Sigmoid colon (tissue), 7 donors: ENCODE measurements around the gene EPHA4. TPM values are rescaled to one million over a fixed set of nuclear protein-coding genes. Genes with fewer than 3 reads are reported as not detected.

Source experiments
- DNase-seq: peaks from one replicate; pipeline ENCODE4 v3.0.0-alpha.2; 2019
- H3K27ac ChIP-seq, 4 donors: fragments of 200-600 bp; sonication (generic); one replicate each; pipeline ENCODE4 v1.5.1; 2016 to 2019; ENCODE audit warnings: mild to moderate bottlenecking in 1 of 4
- H3K27me3 ChIP-seq, 3 donors: fragments of 200-600 bp; sonication (generic); one replicate each; pipeline ENCODE4 v1.5.1; 2019; ENCODE audit warnings: mild to moderate bottlenecking in 1 of 3
- H3K36me3 ChIP-seq, 4 donors: fragments of 200-600 bp; sonication (generic); one replicate each; pipeline ENCODE4 v1.5.1; 2016 to 2019
- H3K4me1 ChIP-seq, 4 donors: fragments of 200-600 bp; sonication (generic); one replicate each; pipeline ENCODE4 v1.5.1; 2017 to 2019
- H3K4me3 ChIP-seq, 4 donors: fragments of 200-600 bp; sonication (generic); one replicate each; pipeline ENCODE4 v1.5.1; 2017 to 2019; ENCODE audit warnings: mild to moderate bottlenecking in 2 of 4, moderate library complexity in 1 of 4
- H3K9me3 ChIP-seq, 4 donors: fragments of 200-600 bp in 3 of 4; sonication (generic) in 3 of 4; one replicate each; pipeline versions ENCODE4 v1.5.1 to v1.6.1; 2013 to 2019
- CTCF ChIP-seq, 4 experiments: fragments of 450-650 bp in 3 of 4; fragments of 200-600 bp in 1 of 4; IDR thresholded peaks; one replicate each; pipeline ENCODE4 v1.5.1; 2016 to 2019; ENCODE audit warnings: antibody characterized with exemption in 4 of 4, mild to moderate bottlenecking in 3 of 4, moderate library complexity in 2 of 4
- EP300 ChIP-seq, 4 donors: sonication (generic); formaldehyde crosslinking; IDR thresholded peaks; one replicate each; pipeline ENCODE4 v1.6.1; 2017; ENCODE audit warnings: antibody characterized with exemption in 4 of 4
- POLR2A ChIP-seq, 2 donors: fragments of 450-650 bp; IDR thresholded peaks; one replicate each; pipeline ENCODE4 v1.6.1; 2016; ENCODE audit warnings: antibody characterized with exemption in 2 of 2, mild to moderate bottlenecking in 2 of 2, moderate library complexity in 2 of 2
- POLR2AphosphoS5 ChIP-seq, 4 donors: sonication (generic); formaldehyde crosslinking; IDR thresholded peaks; one replicate each; pipeline ENCODE4 v1.6.1; 2017; ENCODE audit warnings: antibody characterized with exemption in 4 of 4
- WGBS, 2 donors: extraction: QIAGEN DNeasy Blood & Tissue Kit; methylation state at CpG; one replicate each; pipeline ENCODE4 v1.1.7; 2013; 5-methylcytosine and 5-hydroxymethylcytosine counted together
- intact Hi-C: fragments of 100-400 bp; cut with DNase I; formaldehyde crosslinking; loops from one replicate; pipeline ENCODE4 v1.15.1; 2023
- polyA plus RNA-seq, 3 donors: library from polyadenylated mRNA; stranded (reverse); fragments of 200-250 nt; gene quantifications; one replicate each; pipeline ENCODE4 v1.2.3, GENCODE V29; 2013
- total RNA-seq, 4 donors: library from RNA; depleted of rRNA; stranded (reverse); fragments of >200 nt; gene quantifications; one replicate each; pipeline ENCODE4 v1.1.0, GENCODE V29; 2016
- donor health status: healthy with polysubstance abuse.
- donor health status: Bipolar disorder and iron deficiency.
- donor health status: healthy.

Gene EPHA4
- total and polyA plus RNA-seq, 7 donors, result 1.2 to 50.7 (median 26.9) TPM

DNA sequence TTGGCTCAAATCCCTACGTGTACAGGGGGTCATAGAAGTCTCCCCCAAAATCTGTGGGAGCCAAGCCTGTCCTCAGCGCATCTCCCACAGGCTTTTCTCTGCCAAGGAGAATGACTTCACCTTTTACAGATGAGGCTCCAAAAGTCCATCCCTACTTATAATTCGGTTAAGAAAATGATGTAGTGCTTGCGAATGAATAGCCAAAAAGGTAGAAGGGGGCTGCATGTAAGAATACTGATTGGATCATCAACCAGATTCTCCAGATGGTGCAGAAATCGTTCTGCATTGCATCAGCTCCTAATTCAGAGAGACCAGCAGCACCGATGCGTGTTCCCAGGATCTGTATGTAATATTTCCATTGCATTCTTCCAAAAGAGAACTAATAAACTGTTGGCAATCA lies 91.9 kb downstream of the EPHA4 start:
- WGBS, 2 donors, result 86 to 93% methylated on average over 7 of the region's 7 CpGs
- H3K9me3 ChIP-seq, result no peaks in the 10 kb centered on the region
- H3K36me3 ChIP-seq, result peaks cover 0 to 4% (median 0%) of the 10 kb centered on the region in 4 donors
- H3K27ac ChIP-seq, result no peak overlapping the region
- intact Hi-C loops, result no loop called here
- no peak overlapping the region for H3K4me3 ChIP-seq
- no peaks in the 10 kb centered on the region for H3K27me3 ChIP-seq
- peaks cover 0 to 17% (median 13%) of the 10 kb centered on the region in 4 donors for H3K4me1 ChIP-seq
- DNase-seq, result no peak
- TF ChIP-seq POLR2A (IDR thresholded peaks at IDR 0.05) (no peak), EP300 (IDR thresholded peaks at IDR 0.05) (no peak), POLR2AphosphoS5 (IDR thresholded peaks at IDR 0.05) (no peak), CTCF (IDR thresholded peaks at IDR 0.05) (no peak)

GRCh38 chr2:221478485-221478863 lies 93.6 kb downstream of the EPHA4 start:
- 70 to 71% methylated on average over 2 of the region's 2 CpGs for WGBS, 2 donors
- DNase-seq, result no peak
- Histone ChIP-seq H3K4me3 (no peak overlapping the region), H3K4me1 (peaks cover 0 to 23% (median 17%) of the 10 kb centered on the region in 4 donors), H3K27me3 (no peaks in the 10 kb centered on the region), H3K36me3 (peaks cover 0 to 4% (median 0%) of the 10 kb centered on the region in 4 donors), H3K9me3 (no peaks in the 10 kb centered on the region), H3K27ac (no peak overlapping the region)
- intact Hi-C loops, result no loop called here
- TF ChIP-seq POLR2A (IDR thresholded peaks at IDR 0.05) (no peak), POLR2AphosphoS5 (IDR thresholded peaks at IDR 0.05) (no peak), CTCF (IDR thresholded peaks at IDR 0.05) (no peak), EP300 (IDR thresholded peaks at IDR 0.05) (no peak)

DNA sequence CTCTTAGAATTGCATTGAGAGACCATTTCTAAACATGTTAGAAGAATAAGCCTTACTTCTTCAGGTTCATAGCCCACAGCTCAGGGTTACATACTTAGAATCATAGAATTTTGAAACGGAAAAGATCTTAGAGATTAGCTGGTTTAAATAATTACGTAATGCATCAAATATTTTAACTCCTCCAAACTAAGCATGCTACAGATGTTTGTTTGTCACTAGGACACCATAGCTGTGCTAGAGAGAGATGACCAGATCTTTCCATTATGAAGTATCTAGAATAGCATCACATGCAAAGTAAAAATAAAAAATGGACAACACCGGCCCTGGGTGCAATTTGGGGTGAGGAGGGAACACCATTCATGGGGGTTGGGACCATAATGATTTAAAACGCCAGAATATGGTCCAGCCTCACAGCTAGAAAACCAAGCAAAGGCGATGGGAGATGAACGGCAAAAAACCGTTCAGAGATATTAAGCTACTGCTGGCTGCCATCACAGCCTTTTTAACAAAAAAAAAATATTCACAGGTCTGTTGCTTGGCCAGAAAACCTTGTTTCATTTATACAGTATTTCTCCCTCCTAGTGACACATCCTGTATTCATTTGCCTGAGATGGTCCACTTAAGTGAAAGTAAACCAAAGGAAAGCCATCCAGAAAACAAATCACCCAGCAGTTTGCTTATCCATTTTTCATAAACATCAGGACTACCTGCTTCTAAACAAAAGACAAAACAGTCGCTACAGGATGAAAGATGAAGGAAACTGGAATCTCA lies 94.2 kb downstream of the EPHA4 start:
- Histone ChIP-seq H3K4me1 (peaks cover 0 to 24% (median 16%) of the 10 kb centered on the region in 4 donors), H3K27me3 (no peaks in the 10 kb centered on the region), H3K4me3 (no peak overlapping the region), H3K27ac (no peak overlapping the region), H3K9me3 (no peaks in the 10 kb centered on the region), H3K36me3 (peaks cover 0 to 4% (median 0%) of the 10 kb centered on the region in 4 donors)
- TF ChIP-seq POLR2AphosphoS5 (IDR thresholded peaks at IDR 0.05), result no peak
- no peak for TF ChIP-seq POLR2A (IDR thresholded peaks at IDR 0.05)
- no peak for TF ChIP-seq CTCF (IDR thresholded peaks at IDR 0.05)
- no peak for TF ChIP-seq EP300 (IDR thresholded peaks at IDR 0.05)
- DNase-seq, result no peak
- 80 to 90% methylated on average over 8 of the region's 8 CpGs for WGBS, 2 donors
- intact Hi-C loops, result no loop called here

DNA sequence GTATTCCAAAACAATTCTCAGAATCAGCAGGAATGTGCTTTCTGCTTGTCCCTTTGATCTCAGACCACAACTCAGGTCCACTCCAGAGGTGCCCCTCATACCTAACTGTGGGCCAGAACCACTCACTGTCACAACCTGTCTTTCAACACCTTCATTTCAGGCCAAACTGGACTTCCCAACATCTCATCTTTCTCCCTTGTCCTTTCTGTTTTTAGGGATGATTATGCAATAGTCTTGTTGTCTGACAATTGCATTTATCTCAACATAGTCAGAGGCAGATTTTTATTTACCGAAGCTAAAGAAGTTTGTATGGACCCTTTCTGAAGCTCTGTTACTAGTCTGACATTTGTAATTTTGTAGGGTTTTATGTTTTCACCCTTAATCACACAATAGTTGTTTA lies 95.9 kb downstream of the EPHA4 start:
- no peak for TF ChIP-seq CTCF (IDR thresholded peaks at IDR 0.05)
- TF ChIP-seq POLR2AphosphoS5 (IDR thresholded peaks at IDR 0.05), result no peak
- no peak for TF ChIP-seq POLR2A (IDR thresholded peaks at IDR 0.05)
- TF ChIP-seq EP300 (IDR thresholded peaks at IDR 0.05), result no peak
- Histone ChIP-seq H3K9me3 (no peaks in the 10 kb centered on the region), H3K36me3 (no peaks in the 10 kb centered on the region), H3K27me3 (no peaks in the 10 kb centered on the region), H3K4me3 (no peak overlapping the region), H3K27ac (no peak overlapping the region), H3K4me1 (peaks cover 0 to 24% (median 14%) of the 10 kb centered on the region in 4 donors)
- no peak for DNase-seq
- intact Hi-C loops, result no loop called here
- 97 to 99% methylated on average over 1 of the region's 1 CpG for WGBS, 2 donors
